GM18517 (cell line): Measurements from ENCODE around the gene ZRSR2.
A peak's percentile ranks its signal among the peaks of the same experiment; 100 is the strongest.
"Not testable (repeated sequence)": the region's sequence is repeated elsewhere in the genome, so short reads cannot be mapped to it uniquely, and the experiment has no call there.

ENCODE experiments used
- ATAC-seq: cut with Tn5 transposase; IDR thresholded peaks from one replicate; pipeline ENCODE4 v1.9.1; 2021; ENCODE audit warnings: mild to moderate bottlenecking, moderate library complexity; ENCODE audit not compliant: unreplicated experiment

The ZRSR2 gene

GRCh38 chrX:15790769-15791290 is 546 bp downstream of the ZRSR2 start:
- peak; percentile 13 for ATAC-seq

- no peak for ATAC-seq
Measured at GRCh38 chrX:15797707-15798106, 7.4 kb downstream of the ZRSR2 start.

- ATAC-seq, result no peak
Measured at GRCh38 chrX:15804563-15804962, 14.3 kb downstream of the ZRSR2 start.

- no peak for ATAC-seq
Measured at GRCh38 chrX:15808254-15808653, 18.0 kb downstream of the ZRSR2 start.

- no peak for ATAC-seq
Measured at GRCh38 chrX:15812192-15812938, 22.1 kb downstream of the ZRSR2 start.

- no peak for ATAC-seq
Measured at GRCh38 chrX:15813416-15813815, 23.1 kb downstream of the ZRSR2 start.

- no peak for ATAC-seq
Measured at GRCh38 chrX:15814771-15815365, 24.6 kb downstream of the ZRSR2 start.

GRCh38 chrX:15815779-15816437 is 25.6 kb downstream of the ZRSR2 start:
- ATAC-seq, result peak; percentile 65

- no peak for ATAC-seq
Measured at GRCh38 chrX:15816438-15816809, 26.1 kb downstream of the ZRSR2 start.

- no peak for ATAC-seq
Measured at GRCh38 chrX:15816886-15817285, 26.6 kb downstream of the ZRSR2 start.

- no peak for ATAC-seq
Measured at GRCh38 chrX:15820106-15821073, 30.1 kb downstream of the ZRSR2 start.

- ATAC-seq, result no peak
Measured at GRCh38 chrX:15822922-15823321, 32.6 kb downstream of the ZRSR2 start.

GRCh38 chrX:15825936-15826335 is 35.7 kb downstream of the ZRSR2 start:
- ATAC-seq, result no peak

GRCh38 chrX:15829217-15829616 is 38.9 kb downstream of the ZRSR2 start:
- ATAC-seq, result no peak

- ATAC-seq, result not testable (repeated sequence)
Measured at GRCh38 chrX:15831347-15831746, 41.1 kb downstream of the ZRSR2 start.

GRCh38 chrX:15834053-15834452 is 43.8 kb downstream of the ZRSR2 start:
- ATAC-seq, result no peak

GRCh38 chrX:15834827-15835595 is 44.7 kb downstream of the ZRSR2 start:
- ATAC-seq, result no peak

- ATAC-seq, result peak; percentile 49
Measured at GRCh38 chrX:15838017-15838416, 47.7 kb downstream of the ZRSR2 start.

- ATAC-seq, result no peak
Measured at GRCh38 chrX:15841853-15842516, 51.7 kb downstream of the ZRSR2 start.
